H9 (cell line): Measurements from ENCODE around the gene ARNT2. TPM values are rescaled to one million over a fixed set of nuclear protein-coding genes. Genes with fewer than 3 reads are reported as not detected.

Experiments
- DNase-seq: peaks from one replicate; pipeline ENCODE4 v3.0.0-alpha.2; 2017
- H2AFZ ChIP-seq: one replicate; pipeline ENCODE4 v1.6.1; 2013; ENCODE audit warnings: mild to moderate bottlenecking, low read length, control low read depth, moderate library complexity
- H2AK5ac ChIP-seq: 2 replicates; pipeline ENCODE4 v1.6.1; 2013; ENCODE audit warnings: low read length, control low read depth, mixed read lengths; ENCODE audit not compliant: insufficient read length
- H2BK120ac ChIP-seq: one replicate; pipeline ENCODE4 v1.6.1; 2013; ENCODE audit warnings: low read depth, mild to moderate bottlenecking, low read length, control low read depth, inconsistent platforms; ENCODE audit not compliant: poor library complexity, severe bottlenecking
- H2BK12ac ChIP-seq: 2 replicates; pipeline ENCODE4 v1.6.1; 2013; ENCODE audit warnings: low read length, control low read depth, mixed read lengths, low read depth; ENCODE audit not compliant: insufficient read length
- H2BK15ac ChIP-seq: 2 replicates; pipeline ENCODE4 v1.6.1; 2013; ENCODE audit warnings: low read depth, low read length, control low read depth
- H2BK20ac ChIP-seq: one replicate; pipeline ENCODE4 v1.6.1; 2013; ENCODE audit warnings: low read depth, mild to moderate bottlenecking, low read length, control low read depth, inconsistent platforms; ENCODE audit not compliant: poor library complexity, severe bottlenecking
- H2BK5ac ChIP-seq: 2 replicates; pipeline ENCODE4 v1.6.1; 2013; ENCODE audit warnings: low read length, control low read depth, mixed read lengths; ENCODE audit not compliant: insufficient read length
- H3K14ac ChIP-seq: 2 replicates; pipeline ENCODE4 v1.6.1; 2013; ENCODE audit warnings: low read length, control low read depth; ENCODE audit not compliant: insufficient read depth
- H3K18ac ChIP-seq: 2 replicates; pipeline ENCODE4 v1.6.1; 2013; ENCODE audit warnings: low read depth, mild to moderate bottlenecking, mixed read lengths, low read length, control low read depth; ENCODE audit not compliant: insufficient read length
- H3K23ac ChIP-seq: 2 replicates; pipeline ENCODE4 v1.6.1; 2013; ENCODE audit warnings: low read length, control low read depth, mixed read lengths, low read depth; ENCODE audit not compliant: insufficient read length
- H3K23me2 ChIP-seq: 2 replicates; pipeline ENCODE4 v1.6.1; 2013; ENCODE audit warnings: low read depth, mild to moderate bottlenecking, mixed read lengths, low read length, control low read depth; ENCODE audit not compliant: insufficient read length, poor library complexity, severe bottlenecking
- H3K27ac ChIP-seq: 2 replicates; pipeline ENCODE4 v1.5.1; 2013; ENCODE audit warnings: low read length, control low read depth, mixed read lengths, low read depth; ENCODE audit not compliant: insufficient read length
- H3K27me3 ChIP-seq: 2 replicates; pipeline ENCODE4 v1.6.1; 2013; ENCODE audit warnings: low read length, control low read depth, inconsistent platforms; ENCODE audit not compliant: insufficient read depth
- H3K4ac ChIP-seq: 2 replicates; pipeline ENCODE4 v1.6.1; 2013; ENCODE audit warnings: low read depth, mild to moderate bottlenecking, control low read depth, inconsistent platforms, low read length, moderate library complexity
- H3K4me1 ChIP-seq: 2 replicates; pipeline ENCODE4 v1.6.1; 2013; ENCODE audit warnings: low read length, control low read depth, inconsistent platforms; ENCODE audit not compliant: insufficient read depth
- H3K4me2 ChIP-seq: 2 replicates; pipeline ENCODE4 v1.6.1; 2013; ENCODE audit warnings: low read length, control low read depth, mixed read lengths; ENCODE audit not compliant: insufficient read length, insufficient read depth
- H3K56ac ChIP-seq: 2 replicates; pipeline ENCODE4 v1.6.1; 2013; ENCODE audit warnings: low read depth, mild to moderate bottlenecking, mixed read lengths, low read length, control low read depth; ENCODE audit not compliant: insufficient read length
- H3K79me1 ChIP-seq: 2 replicates; pipeline ENCODE4 v1.6.1; 2013; ENCODE audit warnings: low read depth, mild to moderate bottlenecking, moderate library complexity, low read length, control low read depth, inconsistent platforms; ENCODE audit not compliant: insufficient read depth, poor library complexity, severe bottlenecking
- H3K79me2 ChIP-seq: 2 replicates; pipeline ENCODE4 v1.6.1; 2013; ENCODE audit warnings: low read length, control low read depth, inconsistent platforms; ENCODE audit not compliant: insufficient read depth
- H3K9ac ChIP-seq: 2 replicates; pipeline ENCODE4 v1.6.1; 2013; ENCODE audit warnings: low read length, control low read depth, mixed read lengths; ENCODE audit not compliant: insufficient read length; ENCODE audit errors: extremely low read depth
- H3K9me3 ChIP-seq: one replicate; pipeline ENCODE4 v1.6.1; 2013; ENCODE audit warnings: low read depth, low read length, inconsistent platforms; ENCODE audit not compliant: control insufficient read depth
- H3T11ph ChIP-seq: one replicate; pipeline ENCODE4 v1.6.1; 2013; ENCODE audit warnings: mild to moderate bottlenecking, low read length, control low read depth, inconsistent platforms
- H4K20me1 ChIP-seq: one replicate; pipeline ENCODE4 v1.6.1; 2013; ENCODE audit not compliant: control insufficient read depth, insufficient read length, insufficient read depth
- H4K5ac ChIP-seq: 2 replicates; pipeline ENCODE4 v1.6.1; 2013; ENCODE audit warnings: low read depth, mild to moderate bottlenecking, mixed read lengths, low read length, control low read depth; ENCODE audit not compliant: insufficient read length
- H4K8ac ChIP-seq: replicated peaks from 2 replicates; pipeline ENCODE4 v1.6.1; 2013; ENCODE audit warnings: low read length, control low read depth, mixed read lengths, low read depth; ENCODE audit not compliant: insufficient read length
- H4K91ac ChIP-seq: 2 replicates; pipeline ENCODE4 v1.6.1; 2013; ENCODE audit warnings: low read depth, mild to moderate bottlenecking, moderate library complexity, mixed read lengths, low read length, control low read depth; ENCODE audit not compliant: insufficient read length
- H3K27ac Mint-ChIP-seq, 3 experiments: 2 replicates in 2 of 3; 3 replicates in 1 of 3; pipeline ENCODE4 v1.8.0; 2020 to 2021; ENCODE audit warnings: mixed read lengths in 3 of 3, mild to moderate bottlenecking in 1 of 3, moderate library complexity in 1 of 3
- H3K27me3 Mint-ChIP-seq: 2 replicates; pipeline ENCODE4 v1.8.0; 2021; ENCODE audit warnings: low read depth, mild to moderate bottlenecking, moderate library complexity, mixed read lengths
- H3K36me3 Mint-ChIP-seq, 3 experiments: 2 replicates in 2 of 3; 3 replicates in 1 of 3; pipeline ENCODE4 v1.8.0; 2020 to 2021; ENCODE audit warnings: low read depth in 3 of 3, mixed read lengths in 3 of 3; ENCODE audit not compliant: insufficient read depth in 1 of 3
- H3K4me1 Mint-ChIP-seq, 2 experiments: 2 replicates each; pipeline ENCODE4 v1.8.0; 2020; ENCODE audit warnings: mixed read lengths in 2 of 2
- H3K4me3 Mint-ChIP-seq, 2 experiments: 2 replicates in 1 of 2; 3 replicates in 1 of 2; pipeline ENCODE4 v1.8.0; 2020 to 2021; ENCODE audit warnings: mild to moderate bottlenecking in 2 of 2, mixed read lengths in 2 of 2, moderate library complexity in 1 of 2
- H3K9me3 Mint-ChIP-seq, 2 experiments: 2 replicates in 1 of 2; 3 replicates in 1 of 2; pipeline ENCODE4 v1.8.0; 2020; ENCODE audit warnings: mild to moderate bottlenecking in 2 of 2, mixed read lengths in 2 of 2, moderate library complexity in 1 of 2
- CTCF ChIP-seq: fragments of 200-600 bp; sonication (generic); conservative IDR thresholded peaks from 3 replicates; pipeline ENCODE4 v1.8.0; 2021; ENCODE audit warnings: antibody characterized with exemption, mild to moderate bottlenecking
- WGBS: extraction: QIAGEN DNeasy Blood & Tissue Kit; methylation state at CpG from one replicate; pipeline ENCODE4 v1.1.7; 2013; ENCODE audit warnings: missing lambda C conversion rate, low lambda C conversion rate, mixed read lengths; ENCODE audit not compliant: insufficient read length; ENCODE audit errors: extremely low coverage; 5-methylcytosine and 5-hydroxymethylcytosine counted together
- total RNA-seq: library from RNA; stranded (reverse); gene quantifications from 2 replicates; pipeline ENCODE4 v1.2.1, GENCODE V29; 2021

ARNT2 gene
- total RNA-seq, 1 experiment from 2014 or later: 10.5 TPM

DNA sequence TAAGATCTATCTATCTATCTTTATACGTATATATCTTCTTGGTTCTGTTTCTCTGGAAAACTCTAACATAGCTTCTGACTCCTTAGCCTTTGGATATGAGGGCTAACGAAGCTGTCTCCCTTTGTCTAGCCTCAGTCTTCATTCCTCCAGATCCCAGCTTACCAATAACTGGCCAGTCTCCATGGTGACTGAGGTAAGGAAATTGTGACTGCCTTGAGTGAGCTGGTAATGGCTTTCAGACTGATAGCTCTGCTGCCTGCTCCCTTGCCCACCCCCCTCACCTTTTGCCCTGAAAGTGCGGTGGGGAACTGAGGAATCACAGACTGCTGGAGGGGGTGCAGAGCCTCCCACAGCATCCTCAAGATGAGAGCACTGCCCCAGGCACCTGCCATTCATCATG is 225.2 kb downstream of the ARNT2 start:
- H3K4me1 Mint-ChIP-seq: peaks cover 4 to 8% of the 10 kb centered on the region in 2 experiments; a peak in 3 of 4 replicates
- no peak overlapping the region for H3K18ac ChIP-seq
- TF ChIP-seq CTCF: no peak
- H4K8ac ChIP-seq: no peak overlapping the region
- no peak overlapping the region for H3K27ac ChIP-seq
- no peak for DNase-seq
- no peak overlapping the region for H2AK5ac ChIP-seq
- H2BK5ac ChIP-seq: no peak overlapping the region
- H2BK15ac ChIP-seq: no peak overlapping the region
- H3K27ac Mint-ChIP-seq: no peak overlapping the region; a peak in 1 of 7 replicates
- no peaks in the 10 kb centered on the region for H3K27me3 ChIP-seq
- H3K56ac ChIP-seq: no peak overlapping the region
- H2AFZ ChIP-seq: no peak overlapping the region
- no peak overlapping the region for H2BK120ac ChIP-seq
- no peaks in the 10 kb centered on the region for H3K79me1 ChIP-seq
- no peaks in the 10 kb centered on the region for H3K36me3 Mint-ChIP-seq
- no peak overlapping the region for H4K91ac ChIP-seq
- H3K9me3 Mint-ChIP-seq: no peaks in the 10 kb centered on the region; a peak in 1 of 5 replicates
- no peak overlapping the region for H3K4me2 ChIP-seq
- no peak overlapping the region for H3K23ac ChIP-seq
- H2BK20ac ChIP-seq: no peak overlapping the region
- H2BK12ac ChIP-seq: no peak overlapping the region
- no peaks in the 10 kb centered on the region for H3K9me3 ChIP-seq
- no peak overlapping the region for H3T11ph ChIP-seq
- no CpG with 5 or more reads among the region's 3 CpGs for WGBS
- no peak overlapping the region for H3K4me3 Mint-ChIP-seq
- no peaks in the 10 kb centered on the region for H3K4me1 ChIP-seq
- H3K4ac ChIP-seq: no peak overlapping the region
- no peaks in the 10 kb centered on the region for H3K79me2 ChIP-seq
- no peak overlapping the region for H4K5ac ChIP-seq
- H3K27me3 Mint-ChIP-seq: peaks cover 2% of the 10 kb centered on the region
- no peak overlapping the region; the same call in 1 of the 2 replicates for H3K14ac ChIP-seq
- no peak overlapping the region for H3K9ac ChIP-seq
- no peaks in the 10 kb centered on the region for H4K20me1 ChIP-seq
- no peaks in the 10 kb centered on the region for H3K23me2 ChIP-seq
